ENCODE results near the gene MLLT6. TPM values are rescaled to one million over a fixed set of nuclear protein-coding genes. Genes with fewer than 3 reads are reported as not detected.

MLLT6 gene
- polyA plus RNA-seq, 2 of the 4 experiments (the other 2 are of a cell fraction), result 28.3 to 28.9 TPM

- TF ChIP-seq ELK1 (IDR thresholded peaks at IDR 0.05; ENCODE audit: low read depth, low read length) (no peak), BCL3 (IDR thresholded peaks at IDR 0.05) (peak; percentile 84; the same call in 2 of the 3 replicates), EHMT2 (IDR thresholded peaks at IDR 0.05; ENCODE audit: low read depth) (no peak), ZNF302 (CRISPR knock-in tag; IDR thresholded peaks at IDR 0.05) (no peak), KDM1A (IDR thresholded peaks at IDR 0.05; ENCODE audit: low read depth) (peak; percentile 75), TFCP2L1 (CRISPR knock-in tag; IDR thresholded peaks at IDR 0.05) (no peak), RAD21 (conservative IDR thresholded peaks at IDR 0.05 in 1 of 2, IDR thresholded peaks at IDR 0.05 in 1 of 2) (no peak), HOXB13 (CRISPR knock-in tag; IDR thresholded peaks at IDR 0.05; ENCODE audit: low read depth) (peak; percentile 76; the same call in 1 of the 2 replicates)
Measured at GRCh38 chr17:38674749-38675615, 30.1 kb upstream of the MLLT6 start, which contains the start of gene EPOP (continued).

DNA sequence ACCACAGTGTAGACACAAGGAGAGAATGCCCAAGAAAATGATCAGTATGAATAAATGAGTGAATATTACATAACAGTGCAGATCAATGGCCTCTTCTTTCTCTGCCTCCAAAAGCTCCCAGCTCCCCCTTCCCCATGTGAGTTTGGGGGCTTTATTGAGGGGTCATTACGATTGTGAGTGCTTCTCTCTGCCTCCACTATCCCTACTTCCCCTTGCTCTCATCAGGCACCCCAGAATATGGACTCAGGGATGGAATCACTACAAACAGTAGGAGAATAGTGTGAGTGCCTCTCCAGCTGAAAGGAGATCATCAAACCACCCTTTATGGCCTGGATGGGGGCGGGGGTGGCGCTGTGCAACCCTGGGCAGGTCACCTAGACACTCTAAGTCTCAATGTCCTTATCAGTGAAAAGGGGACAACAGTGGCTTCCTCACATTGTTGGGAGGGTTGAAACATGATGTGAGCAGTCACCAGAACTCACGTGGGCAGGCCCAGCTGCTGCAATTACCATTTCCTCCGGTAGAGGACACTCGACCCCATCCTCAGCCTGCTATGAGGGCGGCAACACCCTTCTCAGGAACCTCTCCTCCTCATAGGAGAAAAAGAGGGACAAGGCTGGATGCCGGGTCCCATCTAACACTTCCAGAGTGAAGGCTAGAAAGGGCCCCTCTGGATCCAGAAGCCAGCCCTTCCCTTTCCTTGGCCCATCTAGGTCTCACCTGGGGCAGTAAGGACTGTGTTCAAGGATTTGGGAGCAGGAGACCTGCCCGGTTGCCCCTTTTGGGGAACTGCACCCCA, 28.2 kb upstream of the MLLT6 start:
- ChIA-PET CTCF (interaction anchor here (0.7 to 12.7 kb wide), 31 partner anchors 9 to 497 kb away, joined by 3 to 143 read pairs (median 4); partner anchors contain the start of genes CISD3, MLLT6, PCGF2 and PIP4K2B), POLR2A (interaction anchor here (1.5 to 1.7 kb wide), 2 partner anchors 58 to 72 kb away, joined by 5 to 7 read pairs; no protein-coding TSS in a partner anchor)
- peak; percentile 92 to 96 for DNase-seq (ENCODE audit: low read depth in 1 of 2, low spot score in 1 of 2)
- no peak overlapping the region for H3K4me3 ChIP-seq
- FAIRE-seq, result no peak
- peak overlapping the region; percentile 45 to 73; a peak in 5 of 6 replicates for H3K27ac ChIP-seq
- H3K4me1 ChIP-seq, result peaks cover 32% of the 10 kb centered on the region
- peak overlapping the region; percentile 50; the same call in 2 of the 3 replicates for H3K4me2 ChIP-seq
- WGBS (ENCODE audit: missing lambda C conversion rate), result 14% methylated on average over 9 of the region's 9 CpGs
- ATAC-seq, result peak; percentile 62 to 78
- TF ChIP-seq RNF2 (IDR thresholded peaks at IDR 0.05; ENCODE audit: borderline replicate concordance, low read depth) (no peak), SMC3 (IDR thresholded peaks at IDR 0.05) (peak; percentile 79), RAD21 (conservative IDR thresholded peaks at IDR 0.05 in 1 of 2, IDR thresholded peaks at IDR 0.05 in 1 of 2) (peak; percentile 85 to 96), PHF8 (IDR thresholded peaks at IDR 0.05; ENCODE audit: borderline replicate concordance, low read depth) (no peak), MYC (IDR thresholded peaks at IDR 0.05; ENCODE audit: borderline replicate concordance, low read length) (0 out of 2 replicates have a peak, but pooled peaks have one; percentile 21), ELK1 (IDR thresholded peaks at IDR 0.05; ENCODE audit: low read depth, low read length) (no peak)
- TF ChIP-seq, protein P1, sequence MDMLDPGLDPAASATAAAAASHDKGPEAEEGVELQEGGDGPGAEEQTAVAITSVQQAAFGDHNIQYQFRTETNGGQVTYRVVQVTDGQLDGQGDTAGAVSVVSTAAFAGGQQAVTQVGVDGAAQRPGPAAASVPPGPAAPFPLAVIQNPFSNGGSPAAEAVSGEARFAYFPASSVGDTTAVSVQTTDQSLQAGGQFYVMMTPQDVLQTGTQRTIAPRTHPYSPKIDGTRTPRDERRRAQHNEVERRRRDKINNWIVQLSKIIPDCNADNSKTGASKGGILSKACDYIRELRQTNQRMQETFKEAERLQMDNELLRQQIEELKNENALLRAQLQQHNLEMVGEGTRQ (IDR thresholded peaks at IDR 0.05), result peak; percentile 66
- TF ChIP-seq, protein P2, sequence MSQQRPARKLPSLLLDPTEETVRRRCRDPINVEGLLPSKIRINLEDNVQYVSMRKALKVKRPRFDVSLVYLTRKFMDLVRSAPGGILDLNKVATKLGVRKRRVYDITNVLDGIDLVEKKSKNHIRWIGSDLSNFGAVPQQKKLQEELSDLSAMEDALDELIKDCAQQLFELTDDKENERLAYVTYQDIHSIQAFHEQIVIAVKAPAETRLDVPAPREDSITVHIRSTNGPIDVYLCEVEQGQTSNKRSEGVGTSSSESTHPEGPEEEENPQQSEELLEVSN (IDR thresholded peaks at IDR 0.05; ENCODE audit: borderline replicate concordance, low read depth), result peak; percentile 41; the same call in 1 of the 2 replicates
- TF ChIP-seq, protein P3, sequence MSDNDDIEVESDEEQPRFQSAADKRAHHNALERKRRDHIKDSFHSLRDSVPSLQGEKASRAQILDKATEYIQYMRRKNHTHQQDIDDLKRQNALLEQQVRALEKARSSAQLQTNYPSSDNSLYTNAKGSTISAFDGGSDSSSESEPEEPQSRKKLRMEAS (IDR thresholded peaks at IDR 0.05), result peak; percentile 89
- TF ChIP-seq, protein P4, sequence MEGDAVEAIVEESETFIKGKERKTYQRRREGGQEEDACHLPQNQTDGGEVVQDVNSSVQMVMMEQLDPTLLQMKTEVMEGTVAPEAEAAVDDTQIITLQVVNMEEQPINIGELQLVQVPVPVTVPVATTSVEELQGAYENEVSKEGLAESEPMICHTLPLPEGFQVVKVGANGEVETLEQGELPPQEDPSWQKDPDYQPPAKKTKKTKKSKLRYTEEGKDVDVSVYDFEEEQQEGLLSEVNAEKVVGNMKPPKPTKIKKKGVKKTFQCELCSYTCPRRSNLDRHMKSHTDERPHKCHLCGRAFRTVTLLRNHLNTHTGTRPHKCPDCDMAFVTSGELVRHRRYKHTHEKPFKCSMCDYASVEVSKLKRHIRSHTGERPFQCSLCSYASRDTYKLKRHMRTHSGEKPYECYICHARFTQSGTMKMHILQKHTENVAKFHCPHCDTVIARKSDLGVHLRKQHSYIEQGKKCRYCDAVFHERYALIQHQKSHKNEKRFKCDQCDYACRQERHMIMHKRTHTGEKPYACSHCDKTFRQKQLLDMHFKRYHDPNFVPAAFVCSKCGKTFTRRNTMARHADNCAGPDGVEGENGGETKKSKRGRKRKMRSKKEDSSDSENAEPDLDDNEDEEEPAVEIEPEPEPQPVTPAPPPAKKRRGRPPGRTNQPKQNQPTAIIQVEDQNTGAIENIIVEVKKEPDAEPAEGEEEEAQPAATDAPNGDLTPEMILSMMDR (IDR thresholded peaks at IDR 0.05), result peak; percentile 88
- H3K9me3 ChIP-seq, result no peaks in the 10 kb centered on the region

Data from A549 (cell line).